GM21619 (cell line): ENCODE measurements around the gene GFPT1.
A peak's percentile ranks its signal among the peaks of the same experiment; 100 is the strongest.

Source experiments
- ATAC-seq: cut with Tn5 transposase; IDR thresholded peaks from one replicate; pipeline ENCODE4 v1.9.1; 2021; ENCODE audit not compliant: unreplicated experiment

The GFPT1 gene

GRCh38 chr2:69330781-69331180, 56.2 kb downstream of the GFPT1 start:
- ATAC-seq, result no peak

DNA sequence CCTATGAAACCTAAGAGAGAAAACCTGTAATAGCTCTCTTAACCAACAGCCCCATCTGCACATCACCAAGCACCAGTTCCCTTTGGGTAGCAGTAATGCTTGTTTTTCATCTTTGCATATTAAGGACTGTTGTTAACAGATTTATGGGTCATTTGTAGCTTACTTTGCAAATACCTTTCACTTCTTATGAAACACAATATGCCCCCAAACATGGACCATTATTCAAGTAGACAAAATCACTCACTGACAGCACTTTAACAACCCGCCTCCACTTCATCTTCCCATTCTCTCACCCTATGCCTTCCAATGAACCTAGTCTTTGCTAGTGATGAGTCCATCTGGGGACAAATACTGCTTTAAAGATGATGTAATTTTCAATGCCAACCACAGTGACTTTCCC, 64.4 kb downstream of the GFPT1 start:
- ATAC-seq, result no peak

- no peak for ATAC-seq
These were observed 70.5 kb downstream of the GFPT1 start for GRCh38 chr2:69316550-69316949.

- no peak for ATAC-seq
These were observed 71.8 kb downstream of the GFPT1 start for GRCh38 chr2:69315160-69315761.

DNA sequence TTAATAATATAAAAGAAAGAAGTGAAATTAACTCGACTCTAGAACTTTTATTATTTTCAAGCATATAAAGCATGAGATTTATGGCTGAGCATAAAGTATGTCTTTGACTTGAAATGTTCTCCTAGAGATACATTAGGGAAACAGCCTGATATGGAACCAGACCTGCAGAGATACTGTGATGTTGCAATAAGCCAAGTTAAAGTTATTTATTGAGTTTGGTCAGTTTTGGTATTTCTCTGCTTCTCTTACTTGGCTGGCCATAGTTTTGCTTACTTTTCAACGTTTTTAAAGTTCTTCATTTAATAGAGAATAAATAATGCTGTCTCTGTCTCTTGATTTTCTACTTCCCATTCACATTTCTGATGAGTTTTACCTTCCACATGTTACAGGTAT, 76.0 kb downstream of the GFPT1 start:
- ATAC-seq, result no peak

GRCh38 chr2:69310111-69311023, 76.7 kb downstream of the GFPT1 start:
- ATAC-seq, result no peak

DNA sequence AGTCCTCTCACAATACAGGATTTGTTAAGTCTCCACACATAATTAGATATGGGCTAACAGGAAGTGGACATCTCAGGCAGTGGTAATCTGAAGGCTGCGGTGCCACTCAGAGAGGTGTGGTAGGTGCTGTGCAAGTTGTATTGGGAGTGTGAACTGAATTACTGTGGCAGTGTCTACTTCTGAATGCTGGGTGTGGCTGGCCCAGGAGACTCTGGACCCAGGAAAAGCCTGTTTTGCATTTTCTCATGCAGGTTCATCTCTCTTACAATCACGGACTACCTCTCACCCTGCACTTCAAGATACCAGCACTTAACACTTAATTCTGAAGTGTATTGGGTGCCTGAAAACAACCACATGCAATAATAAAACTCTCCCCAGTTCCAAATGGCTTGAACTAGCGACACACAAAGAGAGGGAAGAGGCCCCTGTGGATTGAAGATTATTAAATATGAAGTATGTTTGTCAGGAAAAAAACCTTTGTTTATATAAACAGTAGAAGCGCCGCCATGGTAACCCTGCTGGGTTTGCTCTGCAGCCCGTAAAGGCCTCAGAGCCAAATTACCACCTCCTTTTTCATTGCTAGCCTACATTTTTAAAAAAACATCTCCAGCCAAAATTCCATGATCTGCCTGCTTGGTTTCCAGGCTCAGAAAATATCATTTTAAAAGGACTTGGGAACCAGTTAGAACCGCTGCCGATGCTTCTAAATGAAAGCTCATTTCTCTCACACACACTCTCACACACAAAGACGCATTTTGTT, 77.5 kb downstream of the GFPT1 start:
- ATAC-seq, result no peak

GRCh38 chr2:69308338-69308737, 78.7 kb downstream of the GFPT1 start:
- ATAC-seq, result no peak

GRCh38 chr2:69307579-69308064, 79.4 kb downstream of the GFPT1 start:
- no peak for ATAC-seq

DNA sequence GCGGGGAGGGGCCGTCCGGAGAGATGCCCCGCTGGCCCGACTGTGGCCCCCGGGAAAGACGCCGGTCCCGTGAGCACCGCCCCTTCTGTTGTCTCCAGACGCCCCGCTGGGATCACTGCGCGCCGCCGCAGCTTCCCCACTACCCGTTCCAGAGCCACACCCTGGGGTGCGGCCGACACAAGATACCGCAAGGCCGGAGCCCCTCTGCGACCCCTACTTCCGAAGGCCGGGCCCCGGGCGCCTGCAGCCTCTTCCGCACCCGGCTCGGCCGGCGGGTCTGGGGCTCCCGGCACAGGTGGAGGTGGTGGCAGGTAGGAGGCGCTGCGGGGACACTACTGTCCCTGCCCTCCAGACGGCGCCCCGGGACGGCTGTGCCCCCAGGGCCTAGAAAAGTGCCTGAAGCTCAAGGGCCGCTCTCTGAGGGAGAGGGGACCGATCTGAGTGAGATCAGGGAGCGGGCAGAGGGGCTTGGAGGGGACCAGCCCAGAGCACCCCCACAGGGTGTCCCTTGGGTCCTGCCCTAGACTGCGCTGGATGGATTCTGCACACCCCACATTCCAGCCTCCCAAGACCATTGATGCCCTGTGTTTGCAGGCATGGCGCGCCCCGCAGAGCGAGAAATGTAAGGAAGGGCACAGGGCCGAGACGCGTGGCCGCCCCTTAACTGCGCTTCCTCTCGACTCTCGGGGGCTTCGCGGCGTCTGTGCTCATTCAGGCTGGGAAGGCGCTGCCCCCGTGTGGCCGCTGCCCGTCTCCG, 80.0 kb downstream of the GFPT1 start:
- ATAC-seq, result peak; percentile 83

GRCh38 chr2:69306393-69306821, 80.6 kb downstream of the GFPT1 start:
- ATAC-seq, result no peak

DNA sequence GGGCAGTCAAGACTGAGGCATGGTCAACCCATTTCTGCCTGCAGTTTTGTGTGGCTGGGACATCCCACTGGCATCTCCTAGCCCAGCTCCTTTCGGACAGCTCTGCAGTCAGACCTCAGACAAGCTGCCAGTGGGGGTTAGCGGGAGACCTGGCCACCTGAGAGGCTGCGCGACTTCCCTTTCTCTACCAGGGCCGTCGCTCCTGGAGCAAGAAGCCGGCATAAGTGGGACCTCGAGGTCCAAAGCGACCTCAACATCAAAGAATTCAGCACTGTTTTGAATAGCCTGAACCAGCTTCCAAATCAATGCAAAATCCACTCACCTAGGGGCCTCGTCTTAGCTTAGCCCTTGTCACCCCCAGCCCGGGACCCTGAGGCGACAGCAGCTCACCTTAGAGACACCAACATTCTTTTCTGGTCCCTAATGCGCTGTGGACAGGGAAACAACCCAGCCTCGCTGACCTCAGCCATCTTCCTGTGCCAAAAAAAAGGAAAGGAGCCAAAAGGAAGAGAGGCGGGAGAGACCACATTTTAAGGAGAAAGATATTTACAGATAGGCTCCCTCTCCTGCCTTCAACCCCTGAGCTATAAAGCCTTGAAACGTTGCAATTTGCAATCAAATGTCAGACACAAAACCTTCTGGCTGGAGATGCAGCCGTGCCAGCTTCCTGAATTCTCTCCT, 81.2 kb downstream of the GFPT1 start:
- no peak for ATAC-seq

DNA sequence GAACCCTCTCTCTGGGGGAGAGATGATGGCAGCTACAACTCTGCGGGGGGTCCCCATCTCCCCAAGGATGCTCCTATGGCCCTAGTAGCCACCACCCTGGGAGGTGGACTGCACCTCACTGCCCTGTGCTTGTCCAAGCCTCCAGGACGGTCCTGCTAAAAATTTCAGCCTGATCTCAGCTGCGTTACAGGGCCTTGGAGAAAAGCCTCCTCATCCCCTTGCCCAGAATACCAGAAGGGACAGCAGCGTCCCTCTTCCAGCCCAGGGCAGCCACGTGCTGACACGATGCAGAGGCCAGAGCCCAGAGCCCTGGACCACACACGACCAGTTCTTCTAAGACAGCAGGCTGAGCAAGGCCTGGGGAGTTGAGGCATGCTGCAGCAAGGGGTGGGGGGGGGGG, 81.9 kb downstream of the GFPT1 start:
- no peak for ATAC-seq

DNA sequence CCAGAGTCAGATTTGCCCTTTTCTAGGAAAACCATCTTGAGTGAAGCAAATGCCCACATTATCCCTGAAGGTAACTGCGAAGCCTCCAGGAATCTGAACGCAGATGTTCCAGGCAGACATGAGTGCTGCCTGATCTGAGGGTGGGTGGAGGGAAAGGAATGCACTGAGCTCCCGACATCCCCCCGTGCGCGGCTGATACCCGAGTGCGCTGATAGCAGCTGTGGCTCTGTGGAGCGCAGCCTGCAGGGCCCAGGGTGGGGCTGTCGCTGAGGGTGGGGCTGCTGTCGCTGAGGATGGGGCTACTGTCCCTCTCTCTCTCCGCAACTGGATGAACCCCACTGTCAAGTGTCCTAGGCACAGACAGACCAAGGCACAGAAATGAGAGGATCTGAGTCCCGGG, 82.4 kb downstream of the GFPT1 start:
- no peak for ATAC-seq

DNA sequence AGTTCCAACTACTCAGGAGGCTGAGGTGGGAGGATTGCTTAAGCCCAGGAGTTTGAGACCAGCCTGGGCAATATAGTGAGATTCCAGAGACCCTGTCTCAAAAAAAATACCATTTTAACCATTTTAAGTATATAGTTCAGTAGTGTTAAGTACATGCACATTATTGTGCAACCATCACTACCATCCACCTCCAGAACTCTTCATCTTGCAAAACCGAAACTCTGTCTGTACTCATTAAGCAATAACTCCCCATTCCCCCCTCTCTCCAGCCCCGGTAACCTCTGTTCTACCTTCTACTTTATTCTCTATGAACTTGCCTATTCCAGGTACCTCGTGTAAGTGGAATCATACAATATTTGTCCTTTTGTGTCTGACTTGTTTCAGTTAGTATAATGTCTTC, 86.4 kb downstream of the GFPT1 start:
- ATAC-seq, result no peak

GRCh38 chr2:69299772-69300516, 87.1 kb downstream of the GFPT1 start:
- ATAC-seq, result no peak

DNA sequence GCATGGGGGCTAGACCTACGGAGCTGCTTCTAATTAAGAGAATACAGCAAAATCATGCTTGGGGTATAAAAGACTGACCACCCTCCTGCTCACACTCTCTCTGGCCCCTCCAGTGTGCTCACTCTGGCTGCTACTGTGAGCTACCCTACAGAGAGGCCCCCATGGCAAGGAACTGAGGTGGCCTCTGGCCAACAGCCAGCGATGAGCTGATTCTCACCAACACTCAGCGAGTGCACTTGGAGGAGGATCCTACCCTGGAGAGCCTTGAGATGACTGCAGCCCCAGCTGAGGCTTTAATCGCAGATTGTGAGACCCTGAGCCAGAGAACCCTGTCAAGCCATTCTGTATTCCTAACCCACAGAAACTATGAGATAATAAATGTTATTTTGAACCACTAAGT, 88.2 kb downstream of the GFPT1 start:
- no peak for ATAC-seq

GRCh38 chr2:69298261-69298660, 88.8 kb downstream of the GFPT1 start:
- ATAC-seq, result no peak

- no peak for ATAC-seq
These were observed 89.8 kb downstream of the GFPT1 start for GRCh38 chr2:69297216-69297615.

DNA sequence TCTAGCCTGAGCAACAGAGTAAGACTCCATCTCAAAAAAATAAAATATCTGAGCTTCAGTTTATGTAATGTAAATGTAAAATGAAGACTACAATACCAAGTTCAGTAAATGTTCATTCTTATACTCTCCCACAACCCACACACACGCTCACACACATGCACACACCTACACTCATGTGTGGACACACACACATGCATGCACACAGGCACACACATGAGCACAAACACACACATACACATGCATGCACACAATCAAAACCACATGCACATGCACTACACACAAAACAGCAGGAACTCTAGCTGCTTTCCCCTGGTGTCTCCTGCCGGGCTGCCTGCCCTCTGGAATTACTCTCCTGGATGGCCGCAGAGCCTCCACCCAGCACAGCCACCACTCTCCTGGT, 90.6 kb downstream of the GFPT1 start:
- no peak for ATAC-seq
